Kidney (tissue), 14 donors: ENCODE results near the gene GABARAP. TPM values are rescaled to one million over a fixed set of nuclear protein-coding genes. Genes with fewer than 3 reads are reported as not detected.

Experiments used
- DNase-seq, 5 donors: peaks; one replicate each; pipeline ENCODE4 v3.0.0-alpha.2; 2013 to 2020
- FAIRE-seq: peaks from 2 replicates; lab custom pipeline; 2012; peaks lifted over from hg19 to GRCh38; lab: Jason Lieb, UNC
- H3K27ac ChIP-seq, 2 donors: one replicate each; pipeline ENCODE4 v1.7.0; 2013; ENCODE audit warnings: low read depth in 2 of 2, low read length in 2 of 2, inconsistent platforms in 1 of 2
- H3K27me3 ChIP-seq: one replicate; pipeline ENCODE4 v1.7.1; 2013; ENCODE audit warnings: low read length, inconsistent platforms; ENCODE audit not compliant: control insufficient read depth, insufficient read depth
- H3K36me3 ChIP-seq, 3 donors: one replicate each; pipeline versions ENCODE4 v1.7.0 to v1.7.1; 2013; ENCODE audit warnings: low read length in 3 of 3, control low read depth in 1 of 3, inconsistent platforms in 1 of 3; ENCODE audit not compliant: insufficient read depth in 3 of 3, control insufficient read depth in 2 of 3
- H3K4me1 ChIP-seq, 3 donors: one replicate each; pipeline versions ENCODE4 v1.7.0 to v1.7.1; 2013; ENCODE audit warnings: low read length in 3 of 3, inconsistent platforms in 1 of 3, low read depth in 1 of 3; ENCODE audit not compliant: control insufficient read depth in 2 of 3, insufficient read depth in 2 of 3
- H3K4me3 ChIP-seq, 3 donors: one replicate each; pipeline versions ENCODE4 v1.7.0 to v1.8.1; 2013; ENCODE audit warnings: low read length in 3 of 3, control low read depth in 1 of 3, inconsistent platforms in 1 of 3
- H3K9ac ChIP-seq, 3 donors: one replicate each; pipeline versions ENCODE4 v1.7.0 to v1.7.1; 2013; ENCODE audit warnings: low read length in 3 of 3, control low read depth in 1 of 3, inconsistent platforms in 1 of 3
- H3K9me3 ChIP-seq, 3 donors: one replicate each; pipeline versions ENCODE4 v1.7.0 to v1.7.1; 2013; ENCODE audit warnings: low read length in 3 of 3, control low read depth in 1 of 3, inconsistent platforms in 1 of 3; ENCODE audit not compliant: control insufficient read depth in 2 of 3, insufficient read depth in 1 of 3
- CTCF ChIP-seq: IDR thresholded peaks from 3 replicates; pipeline ENCODE4 v1.5.1; 2012; ENCODE audit warnings: mild to moderate bottlenecking, moderate library complexity, borderline replicate concordance; ENCODE audit not compliant: insufficient read depth; ENCODE audit errors: extremely low read depth
- intact Hi-C: fragments of 100-400 bp; cut with DNase I; formaldehyde crosslinking; loops from one replicate; pipeline ENCODE4 v1.11.1; 2022
- polyA plus RNA-seq: library from polyadenylated mRNA; stranded (reverse); fragments of 350-450 nt; fragmentation: Illumina TruSeq; extraction: RNeasy Lipid Tissue Mini Kit (QIAGEN cat#74804); gene quantifications from one replicate; pipeline ENCODE4 v1.2.3, GENCODE V29; 2014; ENCODE audit warnings: low read depth, low replicate concordance; ENCODE audit not compliant: insufficient read depth
- total RNA-seq: library from RNA; stranded (reverse); fragmentation: NEBNext Ultra II Directional; extraction: Animal tissue kit (Norgen Biotek cat#: 25700); gene quantifications from one replicate; pipeline ENCODE4 v1.2.1, GENCODE V29; 2021
- donor health status: control.
- donor health status: control.
- donor health status: control.
- donor health status: control.
- donor health status: control.
- donor health status: DM: yes; HTN: yes; CAD: no.
- donor health status: Normal renal cell carcinoma (clear cell type).

Gene GABARAP
- total and polyA plus RNA-seq, 2 donors from 2014 or later: 477 to 1,483 TPM

- Histone ChIP-seq H3K9ac (peak overlapping the region; percentile 46 to 77 (median 49)), H3K4me1 (peaks cover 0 to 21% (median 3%) of the 10 kb centered on the region in 3 donors), H3K27ac (peak overlapping the region; percentile 88 to 89), H3K27me3 (no peaks in the 10 kb centered on the region), H3K36me3 (peaks cover 0 to 2% (median 0%) of the 10 kb centered on the region in 3 donors), H3K9me3 (no peaks in the 10 kb centered on the region), H3K4me3 (peak overlapping the region; percentile 53 to 74 (median 72))
- FAIRE-seq (no peak), DNase-seq (peak; percentile 78 to 91 (median 87))
- intact Hi-C loops: no loop called here
- no peak for TF ChIP-seq CTCF
Observed at GRCh38 chr17:7262935-7263800, 20.9 kb upstream of the GABARAP start.

GRCh38 chr17:7262192-7262934 lies 20.1 kb upstream of the GABARAP start, which contains the start of gene CLDN7:
CLDN7 (minus strand) TSS chr17:7262478; CDS start chr17:7262043, 435 bp downstream.
- no peaks in the 10 kb centered on the region for H3K9me3 ChIP-seq
- FAIRE-seq (no peak), DNase-seq (peak; percentile 86 to 97 (median 91))
- peaks cover 0 to 2% (median 2%) of the 10 kb centered on the region in 3 donors for H3K36me3 ChIP-seq
- peak within 1 kb of the TSS; percentile 46 to 96 (median 49) for H3K9ac ChIP-seq
- no peaks in the 10 kb centered on the region for H3K27me3 ChIP-seq
- peaks cover 0 to 21% (median 3%) of the 10 kb centered on the region in 3 donors for H3K4me1 ChIP-seq
- peak within 1 kb of the TSS; percentile 68 to 74 (median 72) for H3K4me3 ChIP-seq
- no peak for TF ChIP-seq CTCF
- H3K27ac ChIP-seq: peak within 1 kb of the TSS; percentile 89
- intact Hi-C loops: no loop called here

- H3K9me3 ChIP-seq: no peaks in the 10 kb centered on the region
- no peaks in the 10 kb centered on the region for H3K27me3 ChIP-seq
- H3K4me3 ChIP-seq: peak overlapping the region; percentile 57 to 74 (median 68)
- DNase-seq (peak in 2 of 5 donors; percentile 26 to 66), FAIRE-seq (no peak)
- intact Hi-C loops: no loop called here
- peaks cover 0 to 21% (median 3%) of the 10 kb centered on the region in 3 donors for H3K4me1 ChIP-seq
- peak overlapping the region; percentile 8 to 96 (median 20) for H3K9ac ChIP-seq
- H3K36me3 ChIP-seq: peaks cover 0 to 8% (median 4%) of the 10 kb centered on the region in 3 donors
- H3K27ac ChIP-seq: peak overlapping the region; percentile 89
- no peak for TF ChIP-seq CTCF
Observed at GRCh38 chr17:7261379-7262191, 19.3 kb upstream of the GABARAP start.
